Uterus (tissue), 2 donors: ENCODE data around the gene NET1.

Source experiments
- CTCF ChIP-seq, 4 experiments: fragments of 200-600 bp in 2 of 4; fragments of 450-650 bp in 2 of 4; sonication (generic) in 2 of 4; IDR thresholded peaks; one replicate each; pipeline ENCODE4 v1.5.1; 2016 to 2019; ENCODE audit warnings: antibody characterized with exemption in 4 of 4, mild to moderate bottlenecking in 2 of 4, moderate library complexity in 1 of 4
- POLR2A ChIP-seq, 2 donors: fragments of 450-650 bp; IDR thresholded peaks; one replicate each; pipeline ENCODE4 v1.6.1; 2016; ENCODE audit warnings: antibody characterized with exemption in 2 of 2, mild to moderate bottlenecking in 1 of 2, moderate library complexity in 1 of 2

DNA sequence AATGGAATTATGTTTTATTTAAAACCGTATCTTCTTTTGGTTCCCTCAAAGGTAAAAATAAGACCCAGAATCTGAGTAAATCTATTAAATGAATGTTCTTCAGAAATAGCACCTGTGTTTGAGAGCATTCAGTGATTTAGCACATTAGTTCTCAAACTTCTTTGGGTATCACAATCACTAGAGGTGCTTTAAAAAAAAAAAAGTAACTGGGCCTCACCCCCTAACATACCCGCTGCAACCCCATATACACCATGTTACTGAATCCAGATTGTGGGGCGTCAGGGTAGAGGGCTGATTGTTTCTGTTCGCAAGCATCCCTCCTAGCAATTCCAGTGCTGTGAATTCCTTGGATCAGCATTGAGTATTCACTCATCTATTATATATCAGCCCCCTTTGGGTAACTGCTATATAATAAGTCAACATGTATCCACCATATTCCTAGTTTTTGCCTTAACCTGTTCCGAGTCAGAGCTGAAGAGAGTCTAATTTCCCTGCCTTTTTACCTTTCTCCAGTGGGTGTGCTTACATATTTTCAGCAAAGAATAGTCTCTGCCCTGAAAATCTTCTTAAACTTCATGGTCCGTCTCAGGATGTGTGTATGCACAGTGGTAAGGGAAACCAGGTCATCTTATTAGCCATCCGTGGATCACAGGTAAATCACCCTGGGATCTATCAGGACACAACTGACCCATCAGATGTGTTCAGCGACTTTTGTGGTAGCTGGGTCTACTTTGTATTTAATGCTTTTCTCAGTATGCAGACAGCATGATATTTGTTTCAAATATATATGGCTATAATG, 46.8 kb downstream of the NET1 start:
- TF ChIP-seq POLR2A (IDR thresholded peaks at IDR 0.05), result no peak
- no peak for TF ChIP-seq CTCF (IDR thresholded peaks at IDR 0.05)
